GM21447 (cell line): ENCODE results near the gene NEDD1.

ENCODE experiments used
- ATAC-seq: cut with Tn5 transposase; IDR thresholded peaks from one replicate; pipeline ENCODE4 v1.9.1; 2021; ENCODE audit not compliant: unreplicated experiment

Gene NEDD1, protein sequence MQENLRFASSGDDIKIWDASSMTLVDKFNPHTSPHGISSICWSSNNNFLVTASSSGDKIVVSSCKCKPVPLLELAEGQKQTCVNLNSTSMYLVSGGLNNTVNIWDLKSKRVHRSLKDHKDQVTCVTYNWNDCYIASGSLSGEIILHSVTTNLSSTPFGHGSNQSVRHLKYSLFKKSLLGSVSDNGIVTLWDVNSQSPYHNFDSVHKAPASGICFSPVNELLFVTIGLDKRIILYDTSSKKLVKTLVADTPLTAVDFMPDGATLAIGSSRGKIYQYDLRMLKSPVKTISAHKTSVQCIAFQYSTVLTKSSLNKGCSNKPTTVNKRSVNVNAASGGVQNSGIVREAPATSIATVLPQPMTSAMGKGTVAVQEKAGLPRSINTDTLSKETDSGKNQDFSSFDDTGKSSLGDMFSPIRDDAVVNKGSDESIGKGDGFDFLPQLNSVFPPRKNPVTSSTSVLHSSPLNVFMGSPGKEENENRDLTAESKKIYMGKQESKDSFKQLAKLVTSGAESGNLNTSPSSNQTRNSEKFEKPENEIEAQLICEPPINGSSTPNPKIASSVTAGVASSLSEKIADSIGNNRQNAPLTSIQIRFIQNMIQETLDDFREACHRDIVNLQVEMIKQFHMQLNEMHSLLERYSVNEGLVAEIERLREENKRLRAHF

DNA sequence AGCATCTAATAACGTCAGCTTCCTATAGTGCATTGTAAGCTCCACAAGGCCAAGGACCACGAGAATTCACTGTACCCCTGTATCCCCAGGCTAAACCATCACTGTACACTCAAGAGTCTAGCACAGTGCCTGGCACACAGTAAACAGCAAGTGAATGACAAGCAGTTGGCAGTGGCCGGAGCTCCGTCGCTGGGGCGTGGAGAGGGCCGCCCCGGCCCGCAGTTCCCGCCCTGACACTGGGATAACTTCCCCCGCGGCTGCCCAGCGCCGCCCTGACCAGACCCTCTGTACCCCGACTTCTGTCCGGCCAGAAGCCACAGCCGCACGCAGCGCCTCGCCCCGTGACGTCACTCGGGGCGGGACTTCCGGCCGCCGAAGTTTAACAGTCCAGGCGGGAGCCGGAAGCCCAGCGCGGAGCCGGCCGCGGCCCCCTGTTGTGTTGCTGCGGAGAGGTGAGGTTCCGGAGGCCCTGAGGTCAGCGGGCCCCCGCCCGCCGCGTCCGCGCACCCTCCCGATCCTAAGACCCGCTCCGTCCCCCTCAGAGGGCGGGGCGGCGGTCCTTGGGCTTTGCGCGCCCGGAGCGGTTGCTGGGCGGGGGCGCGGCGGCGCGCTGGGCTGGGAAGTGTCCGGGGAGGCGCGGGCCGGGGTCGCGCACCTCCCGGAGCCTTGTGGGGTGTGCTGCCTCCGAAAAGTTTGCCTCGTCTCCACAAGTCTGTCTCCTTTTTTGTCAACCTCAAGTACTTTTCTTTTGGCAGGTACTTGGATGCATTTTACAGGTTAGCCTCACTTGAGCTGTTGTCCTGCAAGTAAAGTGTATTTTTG, at the start of gene NEDD1:
Gene NEDD1 (plus strand): TSS at position 409 of the 822 bp plus-strand sequence. CDS start 2,503 bp downstream, outside the sequence.
- peak; percentile 89 for ATAC-seq

DNA sequence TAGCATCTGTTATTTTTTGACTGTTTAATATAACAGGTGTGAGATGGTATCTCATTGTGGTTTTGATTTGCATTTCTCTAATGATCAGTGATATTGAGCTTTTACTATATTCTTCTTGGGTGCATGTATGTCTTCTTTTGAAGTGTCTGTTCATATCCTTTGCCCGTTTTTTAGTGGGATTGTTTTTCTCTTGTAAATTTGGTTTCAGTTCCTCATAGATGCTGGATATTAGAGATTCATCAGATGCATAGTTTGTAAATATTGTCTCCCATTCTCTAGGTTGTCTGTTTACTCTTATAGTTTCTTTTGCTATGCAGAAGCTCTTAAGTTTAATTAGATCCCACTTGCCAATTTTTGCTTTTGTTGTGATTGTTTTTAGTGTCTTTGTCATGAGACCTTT, 48.9 kb upstream of the NEDD1 start:
- ATAC-seq: no peak

DNA sequence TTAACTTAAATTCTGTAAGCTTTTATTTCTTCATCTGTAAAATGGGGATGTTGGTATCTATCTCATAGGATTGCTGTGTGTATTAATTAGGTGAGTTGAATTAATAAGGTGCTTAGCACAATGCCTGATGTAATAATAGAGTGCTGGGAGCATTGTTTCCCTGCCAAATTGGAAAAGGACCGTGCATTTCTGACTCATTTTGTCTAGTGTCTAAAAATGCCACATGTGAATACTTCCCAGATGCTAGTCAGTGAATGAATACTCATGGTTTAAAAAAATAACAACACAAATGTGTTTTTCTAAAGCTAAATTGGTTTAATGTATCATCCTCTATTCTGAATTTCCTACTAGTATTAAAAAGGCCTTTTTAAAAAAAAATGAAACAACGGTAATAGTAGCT, 45.4 kb upstream of the NEDD1 start:
- ATAC-seq: no peak

DNA sequence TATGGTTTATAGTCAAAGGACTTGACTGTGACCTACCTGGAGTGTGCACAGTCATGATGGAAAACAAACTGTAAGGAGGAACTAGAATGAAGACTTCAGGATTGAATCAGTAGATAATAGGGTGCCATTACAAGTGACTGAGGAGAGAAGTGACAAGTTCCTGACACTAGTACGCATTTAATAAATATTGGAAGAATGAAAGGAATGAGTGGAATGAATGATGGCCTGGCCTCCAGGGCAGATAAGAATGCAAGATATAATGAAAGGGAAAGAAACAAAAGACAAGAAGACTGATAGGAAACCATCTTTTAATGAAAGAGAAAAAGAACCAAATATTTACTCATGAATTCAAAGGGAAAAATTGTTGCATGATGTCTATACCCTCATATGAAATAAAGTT, 44.7 kb upstream of the NEDD1 start:
- no peak for ATAC-seq

DNA sequence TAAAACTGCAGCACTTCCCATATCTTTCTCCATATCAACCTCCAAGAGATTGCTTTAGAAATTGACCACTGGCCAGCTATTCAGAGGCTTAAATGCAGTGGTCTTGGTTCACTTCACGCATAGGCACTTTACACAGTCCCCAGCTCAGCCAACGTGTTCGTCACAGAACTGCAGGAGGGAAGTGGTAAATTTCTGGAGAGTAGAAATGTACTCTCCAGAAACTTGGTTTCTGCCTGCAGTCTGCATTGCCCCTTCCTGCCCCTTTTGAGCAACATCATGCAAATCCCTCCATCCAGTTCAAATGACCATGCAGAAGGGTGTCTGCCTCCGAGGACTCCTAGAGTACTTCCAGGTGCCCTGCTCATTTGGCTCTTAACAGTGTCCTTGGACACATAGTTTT, 42.7 kb upstream of the NEDD1 start:
- no peak for ATAC-seq

DNA sequence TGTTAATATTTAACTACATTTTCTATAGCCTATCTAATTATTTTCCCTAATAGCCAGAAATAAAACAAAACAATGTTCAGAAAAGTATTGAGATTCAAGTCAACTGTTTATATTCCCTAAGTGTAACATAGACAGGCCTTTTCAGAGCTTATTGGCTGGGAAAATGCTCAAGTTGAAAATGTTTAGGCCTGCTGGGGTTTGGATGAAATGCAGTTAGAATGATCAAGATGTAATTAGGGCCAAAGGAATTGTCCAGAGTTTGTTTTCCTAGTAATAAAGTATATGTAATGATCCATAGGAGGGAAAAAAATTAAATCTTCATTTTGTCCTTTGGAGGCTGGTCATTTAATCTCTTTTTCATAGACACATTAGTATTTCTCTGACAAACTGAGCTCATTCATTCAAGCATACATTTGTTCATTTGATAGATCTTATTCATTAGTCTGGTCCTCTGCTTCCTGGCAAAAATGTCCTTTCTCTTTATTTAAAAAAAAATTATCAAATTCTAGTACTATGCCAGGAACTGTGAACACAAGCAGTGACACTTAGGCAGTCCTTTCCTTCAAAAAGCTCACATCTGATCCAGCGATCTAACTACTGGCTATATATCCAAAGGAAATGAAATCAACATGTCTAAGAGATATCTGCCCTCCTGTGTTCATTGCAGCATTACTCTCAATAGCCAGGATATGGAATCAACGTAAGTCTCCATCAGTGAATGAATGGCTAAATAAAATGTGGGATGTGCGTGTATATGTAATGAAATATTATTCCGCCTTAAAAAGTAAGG, 40.1 kb upstream of the NEDD1 start:
- ATAC-seq: no peak

DNA sequence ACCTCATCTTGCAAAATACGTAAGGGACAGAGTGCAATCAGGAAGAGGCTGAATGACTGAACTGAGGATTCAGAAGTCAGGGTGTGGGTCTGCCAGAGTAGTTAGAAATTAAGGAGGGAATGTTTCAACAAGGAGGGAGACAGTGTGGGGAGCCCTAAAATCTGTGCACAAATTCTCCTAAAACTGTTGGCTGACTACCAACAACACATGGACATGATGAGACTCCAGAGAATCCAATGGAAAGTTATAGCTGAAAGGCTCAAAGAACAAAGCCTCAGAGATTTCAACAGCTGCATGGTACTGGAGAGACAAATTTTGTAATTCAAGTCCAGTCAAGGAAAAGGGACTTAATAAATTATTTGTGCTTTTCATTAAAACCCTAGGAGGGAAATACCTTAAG, 36.1 kb upstream of the NEDD1 start:
- ATAC-seq: no peak

DNA sequence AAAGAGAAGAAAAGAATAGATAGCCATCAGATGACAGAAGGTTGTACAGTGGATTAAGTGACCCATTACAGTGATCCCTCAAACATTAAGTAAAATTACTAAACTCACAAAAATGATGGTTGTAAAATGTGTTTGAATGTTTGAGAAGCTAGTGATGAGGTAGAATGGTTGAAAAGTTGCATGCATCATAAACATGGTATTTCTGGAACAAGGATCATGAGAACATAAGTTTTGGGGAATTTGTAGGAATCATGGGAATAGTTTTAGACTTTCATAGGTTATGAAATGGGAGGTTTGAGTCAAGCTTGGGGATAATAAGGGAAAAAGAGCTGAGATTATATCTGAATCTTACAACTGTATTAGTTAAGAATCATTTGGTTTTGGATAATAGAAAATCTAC, 34.1 kb upstream of the NEDD1 start:
- ATAC-seq: no peak

DNA sequence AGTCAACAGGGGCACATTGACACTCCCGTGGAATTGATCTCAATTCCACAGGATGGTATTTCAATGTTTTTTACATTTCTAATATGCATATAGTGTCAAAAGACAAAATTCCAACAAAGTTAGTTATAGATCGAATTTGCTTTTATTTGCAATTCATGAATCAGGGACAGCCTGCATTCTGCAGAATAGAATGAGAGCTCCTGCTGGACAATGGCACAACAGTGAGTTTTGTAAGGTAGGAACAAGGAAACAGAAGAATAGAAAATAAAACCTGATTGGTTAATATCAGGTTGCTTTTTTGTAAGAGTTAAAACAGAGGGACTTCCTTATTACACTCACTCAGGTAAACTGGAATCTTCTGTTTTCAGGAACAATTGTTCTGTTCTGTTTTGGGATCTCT, 32.8 kb upstream of the NEDD1 start:
- no peak for ATAC-seq

DNA sequence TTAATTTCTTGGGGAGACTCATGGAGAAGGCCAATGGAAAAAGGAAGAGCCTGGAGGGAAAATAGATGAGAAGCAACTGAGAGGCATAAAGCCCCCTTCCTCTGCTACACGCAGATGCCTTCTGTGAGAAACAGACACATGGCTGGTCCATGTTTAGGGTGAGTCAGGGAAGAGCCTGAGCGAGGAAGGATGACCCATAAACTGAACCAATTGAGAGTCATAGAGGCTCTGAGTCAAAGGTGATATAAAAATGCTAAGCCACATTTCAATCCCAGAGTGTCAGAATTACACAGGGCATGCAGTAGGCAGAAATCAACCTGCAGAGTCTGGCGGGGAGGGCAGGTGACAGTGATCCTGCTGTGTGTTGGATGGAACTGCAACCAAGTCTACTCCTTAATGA, 30.1 kb upstream of the NEDD1 start:
- ATAC-seq: no peak

DNA sequence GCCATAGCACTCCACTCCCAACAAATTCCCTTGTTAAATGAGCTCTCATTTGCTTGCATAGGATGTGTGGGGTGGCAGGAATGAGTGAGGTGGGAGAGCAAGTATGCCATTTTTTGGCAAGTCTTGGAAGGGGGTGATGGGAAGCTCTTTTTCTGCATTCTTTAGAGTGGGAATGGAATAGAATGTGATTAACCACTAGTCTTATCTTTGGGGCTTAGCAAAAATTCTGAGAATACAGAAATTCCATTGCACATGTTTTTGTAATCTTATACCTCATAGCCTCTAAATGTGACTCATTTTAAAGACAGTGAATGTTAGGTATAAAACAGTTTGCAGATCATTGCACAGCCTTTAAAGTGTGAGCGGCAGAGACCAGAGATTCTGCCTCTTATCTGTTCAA, 28.4 kb upstream of the NEDD1 start:
- ATAC-seq: no peak

DNA sequence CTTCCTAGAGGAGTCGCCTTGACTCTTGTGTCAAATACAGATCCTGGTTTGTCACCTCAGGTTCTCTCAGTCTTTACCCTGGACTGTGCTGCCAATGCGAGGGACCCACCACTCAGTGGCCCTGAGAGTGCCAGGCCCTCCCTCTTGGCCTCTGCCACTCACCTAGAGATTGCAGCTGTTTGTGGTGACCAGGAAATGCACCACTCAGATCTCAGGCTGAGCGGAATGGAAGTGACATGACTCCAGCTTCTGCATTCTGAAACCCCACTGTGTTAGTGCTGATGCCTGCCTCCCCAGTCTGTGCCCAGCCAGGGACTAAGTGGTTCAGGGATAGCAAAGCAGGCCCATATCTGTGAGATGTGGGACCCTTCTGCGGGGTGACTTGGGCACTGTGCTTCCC, 27.8 kb upstream of the NEDD1 start:
- ATAC-seq: no peak

DNA sequence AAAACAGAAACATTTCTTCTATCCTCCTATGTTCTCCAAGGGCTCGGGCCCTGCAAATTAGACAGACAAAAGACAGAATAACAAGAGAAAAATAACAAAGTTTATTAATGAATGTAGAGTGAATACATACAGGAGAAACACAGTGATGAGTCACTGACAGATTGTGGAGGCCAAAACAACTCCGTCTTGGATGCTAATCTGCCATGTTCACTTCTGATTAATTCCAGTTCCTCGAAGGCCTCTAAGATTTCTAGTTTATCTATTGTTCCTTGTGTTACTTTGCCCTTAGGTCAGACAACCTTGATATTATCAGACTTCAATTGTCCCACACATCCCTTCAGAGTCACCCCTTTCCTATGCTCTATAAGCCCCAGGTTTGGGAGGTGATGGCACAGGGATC, 26.8 kb upstream of the NEDD1 start:
- no peak for ATAC-seq

DNA sequence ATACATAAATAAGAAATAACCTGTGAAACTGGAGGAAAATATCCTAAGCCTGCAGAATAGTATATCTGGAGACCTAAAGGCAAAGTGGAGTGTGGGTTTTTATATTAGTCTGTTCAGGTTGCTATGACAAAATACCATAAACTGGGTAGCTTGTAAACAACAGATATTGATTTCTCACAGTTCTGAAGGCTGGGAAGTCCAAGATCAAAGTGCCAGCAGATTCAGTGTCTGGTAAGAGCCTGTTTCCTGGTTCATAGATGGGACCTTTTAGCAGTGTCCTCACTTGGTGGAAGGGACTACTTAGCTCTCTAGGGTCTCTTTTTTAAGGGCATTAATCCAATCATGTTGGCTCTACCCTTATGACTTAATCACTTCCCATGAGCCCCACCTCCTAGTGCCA, 25.4 kb upstream of the NEDD1 start:
- no peak for ATAC-seq

DNA sequence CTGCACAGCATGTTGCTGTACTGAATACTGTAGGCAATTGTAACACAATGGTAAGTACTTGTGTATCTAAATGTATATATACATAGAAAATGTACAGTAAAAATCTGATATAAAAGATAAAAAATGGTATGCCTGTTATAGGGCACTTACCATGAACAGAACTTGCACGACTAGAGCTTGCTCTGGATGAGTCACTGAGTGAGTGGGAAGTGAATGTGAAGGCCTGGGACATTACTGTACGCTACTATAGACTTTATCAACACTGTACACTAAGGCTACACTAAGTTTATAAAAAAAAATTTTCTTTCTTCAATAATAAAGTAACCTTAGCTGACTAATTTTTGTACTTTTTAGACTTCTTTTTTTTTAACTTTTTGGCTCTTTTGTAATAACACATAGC, 24.2 kb upstream of the NEDD1 start:
- no peak for ATAC-seq

DNA sequence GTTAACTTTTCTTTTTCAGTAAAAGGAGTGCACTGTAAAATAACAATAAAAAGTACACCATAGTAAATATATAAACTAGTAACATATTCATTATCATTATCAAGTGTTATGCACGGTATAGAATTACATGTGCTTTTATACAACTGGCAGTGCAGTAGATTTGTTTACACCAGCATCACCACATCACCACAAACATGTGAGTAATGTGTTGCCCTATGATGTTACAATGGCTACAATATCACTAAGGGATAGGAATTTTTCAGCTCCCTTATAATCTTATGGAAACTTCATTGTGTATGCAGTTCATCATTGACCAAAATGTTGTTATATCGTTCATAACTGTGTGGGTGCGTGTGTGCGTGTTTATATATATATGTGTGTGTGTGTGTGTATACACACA, 23.5 kb upstream of the NEDD1 start:
- no peak for ATAC-seq

DNA sequence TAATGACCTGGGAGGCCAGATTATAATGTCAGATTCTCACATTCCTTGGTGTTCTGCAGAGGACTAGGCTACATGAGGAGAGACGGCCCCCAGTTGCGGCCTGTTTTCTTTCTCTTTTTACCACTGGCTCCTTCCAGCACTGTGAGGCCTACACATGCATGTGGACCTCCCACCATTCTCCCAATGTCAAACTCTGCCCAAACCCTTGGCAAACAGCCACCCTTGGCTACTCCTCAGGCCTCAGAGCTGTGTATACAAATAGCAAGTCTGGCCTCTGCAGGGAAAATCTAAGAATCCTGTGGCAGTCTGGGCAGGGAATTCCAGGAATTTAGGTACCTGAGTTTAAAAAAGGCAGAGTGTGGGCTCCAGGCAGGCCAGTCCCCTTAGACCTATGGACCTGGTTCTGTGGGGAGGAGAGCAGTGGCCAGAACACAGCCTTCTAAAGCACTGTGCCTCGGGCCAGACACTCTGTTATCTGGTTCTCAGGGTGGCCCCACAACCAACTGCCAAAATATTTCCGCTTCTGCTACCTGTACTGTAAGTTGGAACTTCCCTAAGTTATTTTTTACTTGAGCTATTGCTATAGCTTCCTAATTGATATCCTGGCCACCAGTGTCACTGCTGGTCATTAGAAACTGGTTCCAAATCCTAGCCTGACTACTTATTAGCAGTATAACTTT, 19.9 kb upstream of the NEDD1 start:
- ATAC-seq: no peak

DNA sequence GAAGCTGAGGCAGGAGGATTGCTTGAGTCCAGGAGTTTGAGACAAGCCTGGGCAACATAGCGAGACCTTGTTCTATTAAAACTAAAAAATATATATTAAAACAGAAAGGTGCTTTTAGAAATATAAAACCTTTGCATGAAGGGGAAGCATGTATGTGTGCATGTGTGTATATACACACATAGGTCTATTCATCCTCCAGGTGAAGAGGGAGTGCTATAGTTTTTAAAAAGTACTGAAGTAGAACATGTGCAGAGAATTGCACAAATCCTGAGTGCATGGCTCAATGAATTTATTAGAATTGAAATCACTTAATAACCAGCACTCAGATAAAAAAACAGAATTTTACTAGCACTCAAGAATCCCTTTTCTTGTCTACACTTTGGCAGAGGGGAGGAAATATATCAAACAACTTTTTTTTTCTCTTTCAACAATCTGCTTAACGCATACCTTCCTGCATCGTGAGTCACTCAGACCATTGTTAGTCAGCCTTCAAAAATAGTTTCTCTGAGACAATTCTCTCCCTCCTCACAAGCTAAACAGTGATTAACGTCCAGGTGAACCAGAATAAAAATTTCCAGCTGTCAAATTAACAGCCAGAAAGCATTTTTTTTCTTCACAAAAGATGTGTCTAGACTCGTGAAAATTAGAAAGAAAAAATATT, 17.7 kb upstream of the NEDD1 start:
- ATAC-seq: no peak

DNA sequence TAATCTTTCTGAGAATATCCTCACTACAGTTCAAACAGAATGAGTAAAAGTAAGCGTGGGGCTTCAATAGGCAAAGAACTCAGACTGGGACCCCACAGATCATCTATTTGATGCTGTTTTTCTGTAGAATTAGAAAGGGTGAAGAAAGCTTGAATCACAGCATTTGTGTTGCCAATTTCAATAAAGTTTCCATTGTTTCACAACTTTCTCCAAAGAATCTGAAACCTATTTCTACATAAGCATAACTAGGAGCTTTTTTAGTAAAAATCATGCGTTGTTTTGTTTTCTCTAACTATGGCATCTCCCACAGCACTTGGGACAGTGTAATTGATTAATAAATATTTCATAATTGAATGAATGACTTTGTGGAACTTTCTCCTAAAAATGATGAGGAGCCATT, 16.7 kb upstream of the NEDD1 start:
- ATAC-seq: no peak

DNA sequence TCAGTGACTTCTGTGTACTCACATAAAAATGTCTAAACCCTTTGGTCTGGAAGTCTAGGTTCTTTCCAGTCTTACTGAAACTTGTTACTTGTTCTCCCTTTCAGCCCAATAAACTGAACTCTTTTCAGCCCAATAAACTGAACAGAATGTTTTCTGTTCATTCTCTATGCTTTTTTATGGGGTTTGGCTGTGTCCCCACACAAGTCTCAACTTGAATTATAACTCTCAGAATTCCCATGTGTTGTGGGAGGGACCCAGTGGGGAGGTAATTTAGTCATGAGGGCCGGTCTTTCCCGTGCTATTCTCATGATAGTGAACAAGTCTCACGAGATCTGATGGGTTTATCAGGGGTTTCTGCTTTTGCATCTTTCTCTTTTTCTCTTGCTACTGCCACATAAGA, 15.0 kb upstream of the NEDD1 start:
- ATAC-seq: no peak
